ENCODE results near the gene RNF2. TPM values are rescaled to one million over a fixed set of nuclear protein-coding genes. Genes with fewer than 3 reads are reported as not detected.

Gene RNF2
- polyA plus RNA-seq, 1 experiment = 49.4 TPM

- CTCF ChIA-PET = interaction anchor here (1.4 kb wide), 1 partner anchor 83 kb away, joined by 4 read pairs; no protein-coding TSS in a partner anchor
- POLR2A ChIA-PET = no interaction called here
These were observed 41.7 kb downstream of the RNF2 start for GRCh38 chr1:185087101-185087500.

GRCh38 chr1:185087746-185088145, 42.4 kb downstream of the RNF2 start:
- CTCF ChIA-PET = interaction anchor here (1.4 kb wide), 1 partner anchor 82 kb away, joined by 4 read pairs; no protein-coding TSS in a partner anchor
- H3K27me3 ChIP-seq (ENCODE audit: control insufficient read depth, insufficient read depth, low read length) = no peaks in the 10 kb centered on the region
- no peak overlapping the region for H3K4me3 ChIP-seq (ENCODE audit: low read depth, low read length)
- POLR2A ChIA-PET = no interaction called here
- no peak for DNase-seq (ENCODE audit: low read depth, low spot score)
- no peak for TF ChIP-seq CTCF (IDR thresholded peaks at IDR 0.05; ENCODE audit: low read depth, low read length)
- no peaks in the 10 kb centered on the region for H3K9me3 ChIP-seq (ENCODE audit: control insufficient read depth, insufficient read depth, low read length)
- no peak overlapping the region for H3K27ac ChIP-seq (ENCODE audit: low read depth, low read length)

More at GRCh38 chr1:185087101-185087500, 41.7 kb downstream of the RNF2 start:
- DNase-seq (ENCODE audit: low read depth, low spot score) = no peak
- no peak for TF ChIP-seq CTCF (IDR thresholded peaks at IDR 0.05; ENCODE audit: low read depth, low read length)
- Histone ChIP-seq H3K27me3 (ENCODE audit: control insufficient read depth, insufficient read depth, low read length) (no peaks in the 10 kb centered on the region), H3K4me3 (ENCODE audit: low read depth, low read length) (no peak overlapping the region), H3K9me3 (ENCODE audit: control insufficient read depth, insufficient read depth, low read length) (no peaks in the 10 kb centered on the region), H3K27ac (ENCODE audit: low read depth, low read length) (no peak overlapping the region)

GRCh38 chr1:185091480-185091879, 46.1 kb downstream of the RNF2 start:
- ChIA-PET POLR2A (no interaction called here), CTCF (interaction anchor here (0.8 kb wide), 1 partner anchor 79 kb away, joined by 4 read pairs; no protein-coding TSS in a partner anchor)
- no peak for TF ChIP-seq CTCF (IDR thresholded peaks at IDR 0.05; ENCODE audit: low read depth, low read length)
- Histone ChIP-seq H3K27ac (ENCODE audit: low read depth, low read length) (no peak overlapping the region), H3K4me3 (ENCODE audit: low read depth, low read length) (no peak overlapping the region), H3K9me3 (ENCODE audit: control insufficient read depth, insufficient read depth, low read length) (no peaks in the 10 kb centered on the region), H3K27me3 (ENCODE audit: control insufficient read depth, insufficient read depth, low read length) (no peaks in the 10 kb centered on the region)
- DNase-seq (ENCODE audit: low read depth, low spot score) = no peak

GRCh38 chr1:185094761-185095160, 49.4 kb downstream of the RNF2 start:
- Histone ChIP-seq H3K27me3 (ENCODE audit: control insufficient read depth, insufficient read depth, low read length) (no peaks in the 10 kb centered on the region), H3K27ac (ENCODE audit: low read depth, low read length) (no peak overlapping the region), H3K9me3 (ENCODE audit: control insufficient read depth, insufficient read depth, low read length) (no peaks in the 10 kb centered on the region), H3K4me3 (ENCODE audit: low read depth, low read length) (no peak overlapping the region)
- POLR2A ChIA-PET = no interaction called here
- TF ChIP-seq CTCF (IDR thresholded peaks at IDR 0.05; ENCODE audit: low read depth, low read length) = no peak
- CTCF ChIA-PET = interaction anchor here (0.6 kb wide), 1 partner anchor 531 kb away, joined by 3 read pairs; no protein-coding TSS in a partner anchor
- DNase-seq (ENCODE audit: low read depth, low spot score) = no peak

- H3K9me3 ChIP-seq (ENCODE audit: control insufficient read depth, insufficient read depth, low read length) = no peaks in the 10 kb centered on the region
- TF ChIP-seq CTCF (IDR thresholded peaks at IDR 0.05; ENCODE audit: low read depth, low read length) = no peak
- ChIA-PET CTCF (no interaction called here), POLR2A (no interaction called here)
- no peak overlapping the region for H3K27ac ChIP-seq (ENCODE audit: low read depth, low read length)
- no peak overlapping the region for H3K4me3 ChIP-seq (ENCODE audit: low read depth, low read length)
- no peak for DNase-seq (ENCODE audit: low read depth, low spot score)
- no peaks in the 10 kb centered on the region for H3K27me3 ChIP-seq (ENCODE audit: control insufficient read depth, insufficient read depth, low read length)
These were observed 51.2 kb downstream of the RNF2 start for GRCh38 chr1:185096531-185096930.
